AG20443 (cell line): Measurements from ENCODE around the gene ADIPOR2.

Experiments used
- DNase-seq: peaks from one replicate; pipeline ENCODE4 v3.0.0; 2012; ENCODE audit warnings: low spot score, mixed read lengths

The ADIPOR2 gene

DNA sequence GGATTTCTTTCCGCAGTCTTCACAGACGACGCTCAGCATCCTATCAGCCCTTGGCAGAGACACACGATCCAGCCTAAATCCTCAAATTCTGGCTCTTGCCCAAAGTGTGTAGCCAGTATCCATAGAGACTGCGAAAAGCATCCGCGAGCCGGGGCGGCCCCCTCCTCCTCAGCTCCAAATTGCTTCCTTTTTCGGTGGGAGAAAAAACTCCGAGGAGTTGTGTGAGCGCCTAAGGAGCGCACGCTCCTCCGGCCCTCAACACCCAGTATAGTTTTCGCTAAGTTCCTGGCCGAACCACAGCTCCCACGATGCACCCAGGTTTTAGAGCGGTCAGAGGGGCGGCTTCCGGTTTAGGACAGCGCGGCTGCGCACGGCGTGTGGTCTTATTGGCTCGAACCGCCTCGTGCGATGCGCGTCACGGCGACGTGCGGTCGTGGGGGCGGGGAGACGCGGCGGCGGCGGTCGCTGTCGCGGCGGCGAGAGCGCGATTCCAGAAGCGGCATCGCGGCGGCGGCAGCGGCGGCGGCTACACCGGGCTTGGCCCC, at the start of gene ADIPOR2:
Gene ADIPOR2 (plus strand): TSS at position 493 of the 545 bp plus-strand sequence. CDS start 63,274 bp downstream, outside the sequence.
- peak; percentile 99 for DNase-seq

- DNase-seq = no peak
These were observed 48.4 kb upstream of the ADIPOR2 start for GRCh38 chr12:1642513-1642912.

- DNase-seq = no peak
These were observed 47.8 kb upstream of the ADIPOR2 start for GRCh38 chr12:1643043-1643442.

- DNase-seq = no peak
These were observed 46.9 kb upstream of the ADIPOR2 start for GRCh38 chr12:1643905-1644533.

DNA sequence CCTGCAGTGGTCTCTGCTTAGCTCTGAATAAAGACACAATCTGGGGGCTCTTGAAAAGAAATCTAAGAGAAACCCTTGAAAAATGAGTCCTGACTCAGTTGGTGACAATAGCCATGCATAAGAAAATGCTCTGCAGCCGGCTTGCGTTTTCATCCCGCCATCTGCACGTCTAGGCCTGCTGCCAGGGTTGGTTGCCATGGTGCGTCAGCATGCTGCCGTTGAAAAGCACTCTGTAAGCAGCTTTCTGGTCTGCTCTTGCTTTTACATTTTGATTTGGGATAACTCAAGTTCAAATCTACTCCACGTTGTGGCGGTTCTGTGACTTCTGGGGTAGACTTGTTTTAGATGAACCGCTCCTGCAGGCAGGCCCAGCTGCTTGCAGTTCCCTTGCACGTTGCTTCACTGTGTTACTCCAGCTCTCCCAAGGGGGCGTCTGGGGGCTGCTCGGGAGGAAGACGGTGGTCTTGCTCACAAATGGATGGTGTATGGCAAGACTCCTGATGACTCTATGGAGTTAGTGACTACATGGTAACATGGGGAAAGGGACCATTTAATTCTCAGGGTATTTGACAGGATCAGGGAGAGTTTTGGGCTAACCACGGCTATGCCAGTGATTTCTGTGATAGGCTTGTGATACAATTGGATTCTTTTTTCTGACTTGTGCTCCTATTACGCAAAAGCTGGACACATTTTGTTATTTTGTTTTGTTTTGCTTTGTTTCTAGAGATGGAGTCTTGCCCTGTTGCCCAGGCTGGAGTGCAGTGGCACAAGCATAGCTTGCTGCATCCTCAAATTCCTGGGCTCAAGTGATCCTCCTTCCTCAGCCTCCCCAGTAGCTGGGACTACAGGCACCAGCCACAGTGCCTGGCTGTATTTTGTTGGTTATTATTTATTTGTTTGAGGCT, 46.1 kb upstream of the ADIPOR2 start:
- peak; percentile 90 for DNase-seq

GRCh38 chr12:1645819-1646218, 45.1 kb upstream of the ADIPOR2 start:
- no peak for DNase-seq

- DNase-seq = no peak
These were observed 44.1 kb upstream of the ADIPOR2 start for GRCh38 chr12:1646569-1647284.

DNA sequence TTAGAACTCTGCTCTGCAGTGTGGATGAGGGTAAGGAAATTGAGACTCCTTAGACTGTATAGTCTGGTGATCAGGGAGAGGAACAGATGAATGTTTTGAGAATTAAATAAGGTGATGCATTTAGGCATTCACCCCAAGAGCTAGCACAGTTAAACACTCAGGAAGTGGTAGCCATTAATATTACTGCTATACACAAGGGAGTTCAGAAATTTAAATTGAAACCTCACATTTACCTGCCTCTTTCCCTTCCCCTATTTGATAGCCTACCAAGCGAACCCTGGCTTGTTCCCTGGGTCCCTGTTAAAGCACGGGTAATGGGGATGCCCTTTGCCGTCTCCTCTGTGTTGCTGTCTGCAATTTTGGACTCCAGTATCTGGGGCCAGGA, 43.6 kb upstream of the ADIPOR2 start:
- no peak for DNase-seq

DNA sequence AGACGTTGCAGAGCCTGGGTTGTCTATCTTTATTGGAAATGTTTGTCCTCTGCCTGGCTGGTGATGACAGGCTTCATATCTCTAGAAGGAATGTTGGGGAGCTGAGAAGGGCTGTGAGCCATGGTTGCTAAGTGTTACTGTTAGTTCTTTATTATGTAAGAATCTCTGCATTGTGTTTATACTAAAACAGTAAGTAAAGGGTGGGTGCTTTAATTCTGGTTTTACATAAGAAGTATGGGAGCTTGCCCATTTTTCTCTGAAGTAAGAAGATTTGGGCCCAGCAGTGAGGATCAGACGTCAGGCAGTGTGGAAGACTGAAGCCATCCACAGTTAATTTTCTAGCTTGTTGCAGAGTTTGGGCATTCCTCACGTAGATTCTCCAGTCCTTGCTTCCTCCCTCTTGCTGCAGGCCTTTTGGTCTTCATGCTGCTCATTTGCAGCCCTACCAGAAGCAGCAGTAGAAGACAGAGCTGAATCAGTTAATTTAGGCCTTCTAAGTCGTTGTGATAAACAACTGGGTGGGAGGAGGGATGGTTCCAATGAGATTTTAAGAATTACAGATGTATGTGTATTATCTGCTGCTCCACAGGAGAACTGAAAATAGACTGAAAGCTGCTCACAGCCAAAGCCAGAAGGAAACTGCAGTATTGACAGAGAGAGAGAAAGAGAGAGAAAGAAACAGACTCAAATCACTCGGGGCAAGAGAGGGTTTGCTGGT, 40.5 kb upstream of the ADIPOR2 start:
- DNase-seq = no peak

- no peak for DNase-seq
These were observed 39.9 kb upstream of the ADIPOR2 start for GRCh38 chr12:1650978-1651361.

GRCh38 chr12:1651946-1652345, 38.9 kb upstream of the ADIPOR2 start:
- DNase-seq = no peak

DNA sequence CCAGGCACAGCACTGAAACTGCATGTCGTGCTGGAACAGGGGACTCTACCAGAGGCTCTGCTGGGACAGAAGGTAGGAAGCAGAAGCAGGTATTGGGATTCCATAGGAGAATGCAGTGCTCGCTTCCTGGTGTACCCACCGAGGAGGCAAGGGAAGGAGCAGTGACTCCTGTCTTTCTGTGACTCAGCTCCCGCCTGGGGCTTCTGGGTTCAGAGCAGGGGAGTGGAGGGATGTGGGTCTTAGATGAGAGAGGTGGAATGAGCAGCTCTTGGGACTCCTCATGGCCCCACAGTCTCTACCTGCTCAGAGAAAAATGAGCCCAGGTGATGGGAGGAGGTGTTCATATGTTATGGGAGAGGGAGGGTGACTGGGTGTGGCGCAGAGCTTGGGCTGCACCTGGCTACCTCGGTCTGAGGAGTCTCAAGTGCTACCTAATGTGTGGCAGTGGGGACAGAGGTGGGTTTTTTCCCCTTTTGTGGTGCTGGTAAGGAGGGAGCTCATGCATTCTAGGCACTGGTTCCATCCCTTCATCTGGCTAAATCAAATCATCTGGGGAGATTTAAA, 35.6 kb upstream of the ADIPOR2 start:
- no peak for DNase-seq

DNA sequence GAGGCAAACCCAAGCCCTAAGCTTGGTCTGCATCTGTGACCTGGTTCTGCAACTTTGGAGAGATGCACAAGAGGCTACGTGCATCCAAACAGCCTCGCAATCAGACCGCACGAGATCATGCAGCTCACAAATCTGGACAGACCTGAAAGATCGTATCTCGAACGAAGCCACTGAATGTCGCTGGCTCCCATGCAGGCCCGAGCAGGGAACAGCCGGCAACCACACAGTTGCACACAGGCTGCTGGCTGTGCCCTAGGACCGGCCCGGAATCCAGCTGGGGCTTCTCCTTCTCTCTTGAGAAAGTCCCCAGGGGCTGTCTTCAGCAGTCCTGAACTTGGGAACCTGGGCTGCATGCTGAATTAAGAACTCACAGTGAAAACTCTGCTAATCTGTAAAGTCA, 34.0 kb upstream of the ADIPOR2 start:
- DNase-seq = no peak

DNA sequence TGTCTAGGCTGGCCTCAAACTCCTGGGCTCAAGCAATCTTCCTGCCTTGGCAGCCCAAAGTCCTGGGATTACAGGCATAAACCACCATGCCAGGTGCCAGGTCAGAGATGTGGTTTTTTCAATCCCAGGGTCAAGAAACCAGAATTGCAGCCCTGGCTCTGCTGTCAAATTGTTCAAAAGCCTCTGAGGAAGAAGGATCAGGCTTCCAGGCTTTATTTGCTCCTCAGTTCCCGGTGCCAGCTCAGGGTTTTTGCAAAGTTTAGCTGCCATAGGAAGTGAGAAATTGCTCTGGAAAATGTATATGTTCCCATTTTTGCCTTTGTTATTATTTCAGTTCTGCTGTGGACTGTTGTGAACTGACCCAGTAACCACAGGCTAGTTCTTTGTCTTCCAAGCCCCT, 33.2 kb upstream of the ADIPOR2 start:
- DNase-seq = no peak

GRCh38 chr12:1660304-1661187, 30.3 kb upstream of the ADIPOR2 start:
- no peak for DNase-seq

- peak; percentile 96 for DNase-seq
These were observed 29.1 kb upstream of the ADIPOR2 start for GRCh38 chr12:1661553-1662335.

DNA sequence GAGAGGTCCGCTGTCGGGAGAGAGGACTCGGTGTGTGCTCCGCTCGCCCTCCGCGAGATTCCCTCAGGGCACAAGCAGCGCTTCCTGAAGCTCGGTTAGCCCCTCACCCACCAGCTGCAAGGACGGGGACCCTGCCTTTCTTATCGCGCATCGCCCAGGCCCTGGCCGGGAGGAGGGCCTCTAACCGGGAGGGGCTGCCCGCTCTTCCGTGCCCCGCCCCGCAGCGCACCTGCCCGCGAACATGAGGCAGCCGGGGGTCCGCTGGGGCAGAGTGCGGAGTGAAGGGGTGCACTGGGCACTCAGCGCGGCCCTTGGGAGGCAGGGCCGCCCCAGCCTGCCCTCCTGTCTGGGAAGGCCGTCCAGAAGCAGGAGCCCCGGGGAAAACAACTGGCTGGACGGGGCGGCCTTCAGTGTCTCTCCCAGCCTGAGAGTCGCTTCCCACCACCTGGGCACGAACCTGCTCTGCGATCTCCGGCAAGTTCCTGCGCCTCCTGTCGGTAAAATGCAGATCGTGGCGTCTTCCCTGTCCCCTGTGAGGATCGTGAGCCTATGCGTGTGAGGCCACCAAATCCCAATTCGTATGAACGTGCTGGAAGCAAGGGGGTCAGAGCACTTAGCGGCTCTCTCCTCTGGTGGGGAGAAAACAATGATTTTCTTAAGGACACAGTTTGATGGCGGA, 28.0 kb upstream of the ADIPOR2 start:
- no peak for DNase-seq

DNA sequence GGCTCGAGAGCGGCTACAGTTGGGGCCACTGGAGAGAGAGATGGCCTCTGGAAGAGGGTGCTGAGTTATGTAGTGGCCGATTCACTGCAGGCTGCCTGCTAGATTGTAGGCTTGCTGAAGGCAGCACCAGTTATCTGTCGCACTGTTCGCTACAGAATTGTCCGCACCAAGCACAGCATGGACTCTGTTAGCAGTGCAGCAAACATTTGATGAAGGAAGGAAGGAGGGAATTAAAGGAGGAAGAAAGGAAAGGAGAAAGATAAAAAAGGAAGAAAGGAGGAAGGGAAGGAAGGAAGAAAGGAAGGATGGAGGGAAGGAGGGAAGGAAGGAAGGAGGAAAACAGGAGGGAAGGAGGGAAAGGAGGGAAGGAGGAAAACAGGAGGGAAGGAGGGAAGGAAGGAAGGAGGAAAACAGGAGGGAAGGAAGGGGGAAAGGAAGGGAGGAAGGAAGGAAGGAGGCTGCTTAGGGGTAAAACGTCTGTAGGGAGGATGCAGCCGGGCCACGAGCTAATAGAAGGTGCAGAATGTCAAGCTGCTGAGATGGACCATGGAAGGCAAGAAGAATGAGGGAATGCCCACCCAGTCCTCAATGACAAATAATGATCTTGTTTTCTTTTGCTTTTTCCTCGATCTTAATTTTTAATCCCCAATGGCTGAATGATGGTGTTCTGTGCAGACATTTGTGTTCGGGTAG, 27.3 kb upstream of the ADIPOR2 start:
- no peak for DNase-seq
